HG03060 (cell line): Measurements from ENCODE around the gene RBM8A.
"Not testable (repeated sequence)": the region's sequence is repeated elsewhere in the genome, so short reads cannot be mapped to it uniquely, and the experiment has no call there.

ENCODE experiments used
- ATAC-seq: cut with Tn5 transposase; IDR thresholded peaks from one replicate; pipeline ENCODE4 v1.9.1; 2021; ENCODE audit warnings: low read depth, moderate number of reproducible peaks; ENCODE audit not compliant: unreplicated experiment

Gene RBM8A

DNA sequence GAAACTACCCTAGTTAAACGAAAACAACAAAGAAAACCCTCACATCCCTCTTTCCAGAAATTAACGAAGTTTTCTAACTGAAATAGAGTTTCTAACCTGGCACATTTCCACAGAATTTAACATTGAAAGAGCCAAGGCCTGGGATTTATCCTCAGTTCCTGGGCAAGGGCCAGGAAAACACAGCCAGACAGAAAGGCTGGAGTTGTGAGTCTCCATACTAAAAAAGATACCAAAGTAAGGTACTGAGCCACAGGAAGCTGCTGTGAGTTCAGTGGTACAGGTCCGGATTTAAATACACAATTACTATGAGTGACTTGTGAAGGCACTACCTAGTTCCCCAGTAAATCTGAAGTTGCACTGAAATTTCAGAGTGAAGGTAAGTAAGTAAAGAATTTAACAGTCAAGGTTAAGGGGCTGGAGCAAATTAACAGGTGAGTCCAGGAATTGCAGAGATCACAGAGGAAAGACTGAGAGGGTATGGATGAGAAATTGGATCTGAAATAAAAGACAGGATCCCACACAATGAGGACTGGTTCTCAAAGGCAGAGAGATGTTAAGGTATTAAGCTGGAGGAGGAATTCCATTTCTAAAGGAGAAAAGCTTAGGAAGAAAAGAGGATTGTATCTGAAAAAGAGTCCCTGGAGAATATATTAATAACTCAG is 29.6 kb upstream of the RBM8A start:
- no peak for ATAC-seq

DNA sequence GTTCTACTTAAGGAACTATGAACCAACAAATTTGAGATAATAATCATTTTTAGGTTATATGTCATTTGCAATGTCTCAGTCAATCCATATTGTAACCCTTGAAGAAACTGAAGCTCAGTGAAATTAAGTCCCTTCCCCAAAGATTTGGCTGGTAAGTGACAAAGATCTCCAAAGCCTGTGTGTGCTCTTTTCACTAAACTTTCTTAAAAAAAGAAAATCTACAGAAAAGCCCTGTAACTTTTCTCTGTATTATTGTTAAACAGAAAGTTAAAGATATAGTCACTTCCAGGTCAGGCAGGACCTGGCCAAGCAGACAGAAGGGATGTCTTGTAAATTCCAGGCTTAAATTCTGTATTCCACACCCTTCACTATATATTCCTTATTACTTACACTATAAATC is 29.1 kb upstream of the RBM8A start:
- no peak for ATAC-seq

DNA sequence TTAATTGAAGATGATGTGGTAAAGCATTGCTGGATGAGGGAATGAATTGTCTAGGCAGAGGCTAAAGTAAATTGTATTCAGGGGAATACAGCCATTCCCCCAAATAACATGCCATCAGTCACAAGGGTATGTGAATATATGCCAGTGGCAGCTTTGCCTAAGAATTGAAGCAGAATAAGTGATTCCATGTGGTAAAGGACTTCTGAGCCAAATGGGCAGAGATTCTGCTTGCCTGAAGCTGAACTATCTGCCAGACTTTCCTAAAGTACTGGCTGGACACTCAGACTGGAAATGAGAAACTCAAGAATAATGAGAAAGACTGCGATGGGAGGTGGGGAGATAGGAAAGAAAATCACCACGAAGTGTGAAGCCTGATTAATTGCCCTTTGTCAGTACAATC is 28.2 kb upstream of the RBM8A start:
- no peak for ATAC-seq

DNA sequence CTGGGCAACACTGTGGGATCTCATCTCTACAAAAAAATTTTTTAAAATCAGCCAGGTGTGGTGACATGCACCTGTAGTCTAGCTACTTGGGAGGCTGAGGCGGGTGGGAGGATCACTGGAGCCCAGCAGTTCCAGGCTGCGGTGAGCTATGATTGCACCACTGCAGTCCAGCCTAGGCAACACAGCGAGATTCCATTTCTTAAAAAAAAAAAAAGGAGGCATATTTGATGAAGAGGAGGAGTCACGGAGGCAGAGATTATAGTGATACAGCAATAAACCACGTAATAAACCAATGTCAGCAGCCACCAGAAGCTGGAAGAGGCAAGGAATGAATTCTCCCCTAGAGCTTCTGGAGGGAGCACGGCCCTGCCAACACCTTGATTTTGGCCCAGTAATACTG is 26.6 kb upstream of the RBM8A start:
- no peak for ATAC-seq

DNA sequence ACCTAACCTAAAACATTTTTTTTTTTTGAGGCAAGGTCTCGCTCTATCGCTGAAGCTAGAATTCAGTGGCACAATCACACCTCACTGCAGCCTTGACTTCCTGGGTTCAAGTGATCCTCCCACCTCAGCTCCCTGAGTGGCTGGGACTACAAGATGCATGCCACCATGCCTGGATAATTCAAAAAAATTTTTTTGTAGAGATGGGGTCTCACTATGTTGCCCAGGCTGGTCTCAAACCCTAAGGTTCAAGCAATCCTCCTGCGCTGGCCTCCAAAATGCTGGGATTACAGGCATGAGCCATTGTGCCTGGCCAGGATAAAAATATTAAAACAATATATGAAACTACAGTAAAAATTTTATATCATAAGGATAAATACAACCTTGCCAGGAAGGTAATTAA is 25.6 kb upstream of the RBM8A start:
- ATAC-seq: no peak

- no peak for ATAC-seq
These were observed 24.2 kb upstream of the RBM8A start for GRCh38 chr1:145951526-145951925.

- ATAC-seq: no peak
These were observed 21.9 kb upstream of the RBM8A start for GRCh38 chr1:145949219-145949618.

DNA sequence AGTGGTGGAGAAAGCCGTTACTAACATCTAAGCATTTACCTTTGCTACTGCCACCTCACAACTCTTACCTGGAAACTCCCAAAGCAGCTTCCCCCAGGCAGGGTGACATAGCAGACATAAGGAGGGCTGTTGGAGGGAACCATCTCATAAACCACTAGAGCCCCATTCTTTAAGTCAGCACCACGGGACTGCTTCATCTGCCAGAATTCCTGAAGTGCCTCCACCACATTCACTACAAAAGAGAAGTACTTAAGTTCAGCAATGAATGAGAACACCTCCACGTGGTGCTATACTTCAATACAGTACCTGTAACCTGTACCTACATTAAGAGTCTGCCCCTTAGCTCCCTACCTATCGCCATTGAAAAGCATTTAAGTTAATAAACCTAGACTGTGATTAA is 20.3 kb upstream of the RBM8A start:
- no peak for ATAC-seq

GRCh38 chr1:145946477-145946986 is 19.2 kb upstream of the RBM8A start:
- ATAC-seq: no peak

GRCh38 chr1:145944532-145944931 is 17.2 kb upstream of the RBM8A start:
- ATAC-seq: no peak

DNA sequence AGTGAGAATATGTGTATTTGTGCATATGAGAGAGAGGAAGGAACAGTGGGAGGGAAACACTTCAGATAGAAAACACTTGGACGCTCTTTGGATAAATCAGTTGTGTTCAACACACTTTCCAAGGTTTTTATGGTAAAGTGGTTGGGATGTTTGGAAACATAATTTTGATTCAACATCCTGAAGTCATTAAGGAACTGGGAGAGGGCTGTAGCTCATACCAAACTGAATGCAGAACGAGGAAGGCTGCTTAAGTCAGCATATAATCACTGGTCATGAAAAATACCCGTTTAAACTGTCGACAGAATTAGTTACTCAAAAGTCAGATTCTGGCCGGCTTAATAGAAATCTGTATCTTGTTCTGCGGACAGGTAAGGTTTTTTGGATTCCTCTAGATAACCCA is 15.6 kb upstream of the RBM8A start:
- no peak for ATAC-seq

- no peak for ATAC-seq
These were observed 15.1 kb upstream of the RBM8A start for GRCh38 chr1:145942405-145942804.

DNA sequence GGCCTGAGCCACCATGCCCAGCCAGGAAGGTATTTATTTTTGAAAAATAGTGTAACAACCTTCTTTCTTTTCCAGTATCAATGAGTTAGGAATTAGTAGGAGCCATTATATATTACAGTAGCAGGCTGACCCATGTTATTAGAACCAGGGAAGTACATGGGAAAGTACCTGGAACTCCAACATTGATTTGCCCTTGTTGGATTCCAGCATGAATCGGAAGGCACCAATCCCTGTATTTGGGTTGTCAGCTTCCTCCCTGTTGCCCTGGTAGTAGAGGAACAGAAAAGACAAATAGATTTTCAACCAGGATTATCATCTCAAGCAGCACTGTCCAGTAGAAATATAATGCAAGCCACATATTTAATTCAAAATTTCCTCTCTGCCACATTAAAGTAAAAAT is 10.2 kb upstream of the RBM8A start:
- ATAC-seq: no peak

DNA sequence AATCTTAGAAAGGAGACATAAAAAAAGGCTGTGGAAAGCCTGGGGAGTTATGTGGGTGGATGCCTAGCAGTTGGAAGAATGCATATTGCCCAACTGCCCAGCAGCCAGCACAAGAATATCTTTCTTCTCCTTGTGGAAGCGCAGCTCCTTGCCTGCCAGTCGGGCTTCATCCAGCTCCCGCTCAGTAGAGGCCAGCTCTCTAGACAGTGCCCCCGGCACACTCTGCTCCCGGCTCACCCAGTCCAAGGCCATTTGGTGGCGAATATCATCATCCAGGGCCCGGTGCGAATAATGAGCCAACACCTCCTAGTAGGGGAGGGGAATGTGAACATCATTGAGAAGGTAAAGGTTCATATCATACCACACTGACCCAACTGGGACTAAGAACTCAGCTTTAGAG is 9.0 kb upstream of the RBM8A start:
- no peak for ATAC-seq

DNA sequence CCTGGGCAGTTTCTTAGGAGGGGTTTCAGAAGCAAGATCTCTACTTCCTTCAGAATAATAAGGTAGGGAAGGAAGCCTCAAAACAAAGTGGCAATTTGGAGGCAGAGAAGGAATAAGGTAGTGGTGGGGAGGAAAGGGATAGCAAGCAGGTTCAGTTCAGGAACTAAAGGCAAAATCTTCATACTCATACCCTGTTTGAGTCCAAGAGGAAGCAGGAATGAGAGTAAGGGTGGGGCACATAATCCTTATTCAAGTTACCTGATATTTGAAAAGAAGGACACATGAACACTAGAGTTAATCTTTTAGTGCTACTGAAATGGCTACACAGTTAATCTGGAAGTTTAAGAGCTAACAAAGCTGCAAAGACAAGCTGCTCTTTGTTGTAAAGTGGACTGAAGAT is 8.4 kb upstream of the RBM8A start:
- no peak for ATAC-seq

- ATAC-seq: not testable (repeated sequence)
These were observed 5.3 kb upstream of the RBM8A start for GRCh38 chr1:145932522-145933009.

DNA sequence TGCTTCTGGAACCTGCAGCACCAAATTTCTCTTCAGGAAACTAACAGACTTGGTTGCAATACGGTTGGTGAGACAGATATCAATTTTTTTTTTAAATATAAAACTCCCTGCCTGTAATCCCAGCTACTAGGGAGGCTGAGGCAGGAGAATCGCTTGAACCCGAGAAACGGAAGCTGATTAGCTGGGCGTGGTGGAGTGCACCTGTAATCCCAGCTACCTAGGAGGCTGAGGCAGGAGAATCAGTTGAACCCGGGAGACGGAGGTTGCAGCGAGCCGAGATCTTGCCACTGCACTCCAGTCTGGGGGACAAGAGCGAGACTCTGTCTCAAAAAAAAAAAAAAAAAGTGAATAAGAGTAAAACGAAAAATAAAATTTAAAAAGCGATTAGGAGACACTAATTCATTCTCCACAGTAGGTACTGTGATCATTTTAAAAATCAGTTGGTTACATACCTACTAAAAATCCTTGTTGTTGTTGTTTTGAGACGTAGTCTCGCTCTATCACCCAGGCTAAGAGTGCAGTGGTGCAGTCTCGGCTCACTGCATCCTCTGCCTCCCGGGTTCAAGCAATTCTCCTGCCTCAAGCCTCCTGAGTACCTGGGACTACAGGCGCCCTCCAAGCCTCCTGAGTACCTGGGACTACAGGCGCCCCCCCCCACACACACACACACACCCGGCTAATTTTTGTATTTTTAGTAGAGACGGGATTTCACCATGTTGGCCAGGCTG is 796 bp upstream of the RBM8A start:
- ATAC-seq: no peak

DNA sequence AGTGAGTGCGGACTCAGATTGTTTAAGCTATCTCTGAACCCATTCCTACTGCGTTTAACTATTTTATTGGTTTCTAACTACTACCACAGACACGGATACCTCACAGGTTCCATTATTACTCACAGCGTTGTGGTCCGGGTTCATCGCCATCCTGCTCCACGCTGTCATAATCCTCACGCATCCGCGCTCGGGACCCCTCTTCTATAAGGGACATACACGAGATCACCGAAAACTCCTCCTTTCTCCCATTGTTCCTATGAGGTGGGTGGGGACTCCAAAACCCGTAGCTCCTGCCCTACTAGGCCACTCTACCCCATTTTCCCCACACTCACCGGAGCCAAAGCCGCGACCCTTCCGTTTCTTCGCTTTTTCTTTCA is 610 bp downstream of the RBM8A start:
- no peak for ATAC-seq

DNA sequence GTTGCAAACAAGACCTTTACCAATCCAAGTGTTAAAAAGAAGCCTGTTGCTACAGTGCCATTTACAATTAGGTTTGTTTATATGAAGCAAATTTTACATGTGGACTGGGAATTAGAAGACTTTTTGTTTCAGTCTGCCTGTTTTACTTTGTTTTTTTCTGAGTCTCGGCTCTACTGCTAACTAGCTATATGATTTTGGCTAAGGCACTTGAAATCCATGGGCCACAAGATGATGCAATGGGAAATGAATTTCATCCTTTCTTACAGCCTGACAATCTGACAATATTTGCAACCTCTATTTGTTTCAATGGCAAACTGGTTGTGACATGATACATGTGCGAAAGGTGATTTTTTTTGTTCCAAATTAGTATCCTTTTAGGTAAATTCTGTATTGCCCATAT is 5.0 kb downstream of the RBM8A start:
- no peak for ATAC-seq

DNA sequence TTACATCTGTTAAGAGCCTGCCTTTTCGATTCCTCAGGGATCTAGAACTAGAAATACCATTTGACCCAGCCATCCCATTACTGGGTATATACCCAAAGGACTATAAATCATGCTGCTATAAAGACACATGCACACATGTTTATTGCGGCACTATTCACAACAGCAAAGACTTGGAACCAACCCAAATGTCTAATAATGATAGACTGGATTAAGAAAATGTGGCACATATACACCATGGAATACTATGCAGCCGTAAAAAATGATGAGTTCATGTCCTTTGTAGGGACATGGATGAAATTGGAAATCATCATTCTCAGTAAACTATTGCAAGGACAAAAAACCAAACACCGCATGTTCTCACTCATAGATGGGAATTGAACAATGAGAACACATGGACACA is 7.0 kb downstream of the RBM8A start:
- not testable (repeated sequence) for ATAC-seq

DNA sequence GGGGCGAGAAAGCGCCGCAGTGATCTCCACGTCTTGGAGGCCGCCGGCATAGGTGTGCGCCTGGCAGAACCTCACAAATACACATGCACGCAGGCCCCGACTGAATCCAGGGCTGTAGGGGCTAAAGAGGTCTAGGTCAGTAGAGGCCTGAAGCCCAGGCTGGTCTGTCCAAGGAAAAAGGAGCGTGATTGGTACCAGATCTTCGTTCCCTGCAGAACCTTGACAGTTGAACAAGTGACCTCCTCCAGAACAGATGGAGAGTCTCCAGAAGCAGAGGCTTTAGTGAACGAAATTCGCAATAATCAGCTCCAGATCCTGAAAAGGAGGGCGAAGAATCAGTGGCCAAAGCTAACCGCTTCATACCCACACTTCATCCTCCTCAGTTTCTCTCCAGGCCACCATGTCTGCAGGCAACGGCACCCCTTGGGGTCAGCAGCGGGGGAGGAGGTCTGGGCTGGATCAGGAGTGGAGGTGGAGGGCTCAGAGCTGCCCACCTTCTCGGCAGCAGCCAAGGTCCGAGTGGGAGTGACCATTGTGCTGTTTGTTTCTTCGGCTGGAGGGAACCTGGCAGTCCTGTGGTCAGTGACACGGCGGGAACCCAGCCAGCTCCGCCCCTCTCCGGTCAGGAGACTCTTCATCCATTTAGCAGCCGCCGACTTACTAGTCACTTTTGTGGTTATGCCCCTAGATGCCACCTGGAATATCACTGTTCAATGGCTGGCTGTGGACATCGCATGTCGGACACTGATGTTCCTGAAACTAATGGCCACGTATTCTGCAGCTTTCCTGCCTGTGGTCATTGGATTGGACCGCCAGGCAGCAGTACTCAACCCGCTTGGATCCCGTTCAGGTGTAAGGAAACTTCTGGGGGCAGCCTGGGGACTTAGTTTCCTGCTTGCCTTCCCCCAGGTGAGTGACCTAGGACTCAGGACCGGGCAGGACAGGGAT is 8.0 kb downstream of the RBM8A start:
- no peak for ATAC-seq
